ENCODE measurements around the gene LINC01488.

LINC01488 gene

GRCh38 chr11:69481393-69481844 is at the start of gene LINC01488:
LINC01488 (plus strand) TSS chr11:69481663.
- no peak for DNase-seq (ENCODE audit: low read depth)

- no peak for DNase-seq (ENCODE audit: low read depth)
Observed at GRCh38 chr11:69431893-69432738, 49.3 kb upstream of the LINC01488 start.

- no peak for DNase-seq (ENCODE audit: low read depth)
Observed at GRCh38 chr11:69433741-69434140, 47.7 kb upstream of the LINC01488 start.

- no peak for DNase-seq (ENCODE audit: low read depth)
Observed at GRCh38 chr11:69434471-69434931, 47.0 kb upstream of the LINC01488 start.

- no peak for DNase-seq (ENCODE audit: low read depth)
Observed at GRCh38 chr11:69435161-69435986, 46.1 kb upstream of the LINC01488 start.

- no peak for DNase-seq (ENCODE audit: low read depth)
Observed at GRCh38 chr11:69436041-69436982, 45.2 kb upstream of the LINC01488 start.

- no peak for DNase-seq (ENCODE audit: low read depth)
Observed at GRCh38 chr11:69437001-69437875, 44.2 kb upstream of the LINC01488 start.

GRCh38 chr11:69437876-69438205 is 43.6 kb upstream of the LINC01488 start:
- DNase-seq (ENCODE audit: low read depth), result no peak

- DNase-seq (ENCODE audit: low read depth), result no peak
Observed at GRCh38 chr11:69438286-69438920, 43.1 kb upstream of the LINC01488 start.

GRCh38 chr11:69439127-69439526 is 42.3 kb upstream of the LINC01488 start:
- no peak for DNase-seq (ENCODE audit: low read depth)

GRCh38 chr11:69439651-69440464 is 41.6 kb upstream of the LINC01488 start:
- no peak for DNase-seq (ENCODE audit: low read depth)

- DNase-seq (ENCODE audit: low read depth), result no peak
Observed at GRCh38 chr11:69440876-69441275, 40.6 kb upstream of the LINC01488 start.

GRCh38 chr11:69442012-69442806 is 39.3 kb upstream of the LINC01488 start:
- no peak for DNase-seq (ENCODE audit: low read depth)

- no peak for DNase-seq (ENCODE audit: low read depth)
Observed at GRCh38 chr11:69442807-69443137, 38.7 kb upstream of the LINC01488 start.

- peak; percentile 60 for DNase-seq (ENCODE audit: low read depth)
Observed at GRCh38 chr11:69443138-69443967, 38.1 kb upstream of the LINC01488 start.

- DNase-seq (ENCODE audit: low read depth), result no peak
Observed at GRCh38 chr11:69443968-69444364, 37.5 kb upstream of the LINC01488 start.

GRCh38 chr11:69444381-69445130 is 36.9 kb upstream of the LINC01488 start:
- DNase-seq (ENCODE audit: low read depth), result peak; percentile 79

All from fibroblast of the conjunctiva (primary cell).